CD14-positive monocyte (primary cell): ENCODE measurements around the gene ZNF771. TPM values are rescaled to one million over a fixed set of nuclear protein-coding genes. Genes with fewer than 3 reads are reported as not detected.

ENCODE experiments used
- DNase-seq, 3 donors: peaks; one replicate each; pipeline ENCODE4 v3.0.0-alpha.2; 2011 to 2022
- H2AFZ ChIP-seq: 2 replicates; pipeline ENCODE4 v1.6.0; 2012; ENCODE audit warnings: mild to moderate bottlenecking, low read depth, low read length, inconsistent platforms; ENCODE audit not compliant: insufficient read depth, poor library complexity, severe bottlenecking
- H3K27ac ChIP-seq, 2 donors: 1 replicate in 1 of 2; 2 replicates in 1 of 2; pipeline ENCODE4 v1.5.1; 2012 to 2013; ENCODE audit warnings: low read length in 2 of 2, control low read depth in 1 of 2, inconsistent platforms in 1 of 2, low read depth in 1 of 2, mild to moderate bottlenecking in 1 of 2
- H3K27me3 ChIP-seq, 2 donors: one replicate each; pipeline versions ENCODE4 v1.6.0 to v1.6.1; 2011 to 2013; ENCODE audit warnings: low read length in 2 of 2; ENCODE audit not compliant: control insufficient read depth in 2 of 2, insufficient read depth in 2 of 2
- H3K36me3 ChIP-seq, 2 donors: replicated peaks in 1 of 2; 1 replicate in 1 of 2; 2 replicates in 1 of 2; pipeline versions ENCODE4 v1.5.1 to v1.6.1; 2012 to 2013; ENCODE audit warnings: low read length in 2 of 2, control low read depth in 1 of 2, inconsistent platforms in 1 of 2, mild to moderate bottlenecking in 1 of 2; ENCODE audit not compliant: insufficient read depth in 2 of 2, control insufficient read depth in 1 of 2
- H3K4me1 ChIP-seq, 2 donors: 1 replicate in 1 of 2; 2 replicates in 1 of 2; pipeline versions ENCODE4 v1.5.1 to v1.6.1; 2012 to 2013; ENCODE audit warnings: low read length in 2 of 2, control low read depth in 1 of 2, inconsistent platforms in 1 of 2, mild to moderate bottlenecking in 1 of 2, moderate library complexity in 1 of 2; ENCODE audit not compliant: insufficient read depth in 2 of 2, control insufficient read depth in 1 of 2
- H3K4me2 ChIP-seq: replicated peaks from 2 replicates; pipeline ENCODE3; 2012; ENCODE audit warnings: low read length, moderate library complexity, mild to moderate bottlenecking; ENCODE audit not compliant: poor library complexity, severe bottlenecking; ENCODE audit errors: extremely low read depth
- H3K4me3 ChIP-seq, 3 experiments: fragments of 200-600 bp in 1 of 3; sonication (generic) in 1 of 3; replicated peaks in 1 of 3; 1 replicate in 2 of 3; 2 replicates in 1 of 3; pipeline ENCODE4 v1.5.1; 2011 to 2013; ENCODE audit warnings: low read length in 3 of 3, mild to moderate bottlenecking in 3 of 3, control low read depth in 2 of 3, low read depth in 2 of 3, inconsistent platforms in 1 of 3, moderate library complexity in 1 of 3
- H3K79me2 ChIP-seq: 2 replicates; pipeline ENCODE4 v1.6.0; 2012; ENCODE audit warnings: mild to moderate bottlenecking, control low read depth, inconsistent platforms, low read length, moderate library complexity; ENCODE audit not compliant: insufficient read depth
- H3K9ac ChIP-seq: 2 replicates; pipeline ENCODE4 v1.6.0; 2017; ENCODE audit warnings: low read length, mild to moderate bottlenecking; ENCODE audit not compliant: insufficient read depth, poor library complexity, severe bottlenecking
- H3K9me3 ChIP-seq, 2 donors: replicated peaks in 1 of 2; 1 replicate in 1 of 2; 2 replicates in 1 of 2; pipeline versions ENCODE4 v1.5.1 to v1.6.1; 2012 to 2013; ENCODE audit warnings: low read length in 2 of 2, control low read depth in 1 of 2; ENCODE audit not compliant: control insufficient read depth in 1 of 2, insufficient read depth in 1 of 2
- H4K20me1 ChIP-seq: 2 replicates; pipeline ENCODE4 v1.6.0; 2012; ENCODE audit warnings: mild to moderate bottlenecking, low read length, control low read depth, moderate library complexity; ENCODE audit not compliant: insufficient read depth
- H3K27ac Mint-ChIP-seq, 7 donors: one replicate each; pipeline ENCODE4 v1.8.0; 2020; ENCODE audit warnings: mild to moderate bottlenecking in 7 of 7, mixed read lengths in 7 of 7, moderate library complexity in 6 of 7, inconsistent platforms in 2 of 7
- H3K27me3 Mint-ChIP-seq, 3 donors: one replicate each; pipeline ENCODE4 v1.8.0; 2021 to 2022; ENCODE audit warnings: low read depth in 3 of 3, mild to moderate bottlenecking in 3 of 3, mixed read lengths in 3 of 3, moderate library complexity in 3 of 3, inconsistent platforms in 1 of 3
- H3K36me3 Mint-ChIP-seq, 2 donors: one replicate each; pipeline ENCODE4 v1.8.0; 2020; ENCODE audit warnings: mixed read lengths in 2 of 2, inconsistent platforms in 1 of 2, mild to moderate bottlenecking in 1 of 2
- H3K4me1 Mint-ChIP-seq: one replicate; pipeline ENCODE4 v1.8.0; 2020; ENCODE audit warnings: mild to moderate bottlenecking, mixed read lengths
- H3K4me3 Mint-ChIP-seq, 2 donors: one replicate each; pipeline ENCODE4 v1.8.0; 2020; ENCODE audit warnings: mild to moderate bottlenecking in 2 of 2, mixed read lengths in 2 of 2, moderate library complexity in 1 of 2
- H3K9me3 Mint-ChIP-seq, 7 donors: one replicate each; pipeline ENCODE4 v1.8.0; 2020 to 2022; ENCODE audit warnings: mixed read lengths in 7 of 7, mild to moderate bottlenecking in 6 of 7, moderate library complexity in 6 of 7, inconsistent platforms in 2 of 7
- WGBS: methylation state at CpG from one replicate; pipeline ENCODE4 v1.1.5; 2013; ENCODE audit warnings: missing lambda C conversion rate; ENCODE audit not compliant: insufficient coverage; 5-methylcytosine and 5-hydroxymethylcytosine counted together
- intact Hi-C, 2 donors: fragments of 100-400 bp; cut with micrococcal nuclease; formaldehyde crosslinking; loops; one replicate each; pipeline versions ENCODE4 v1.15.0 to v1.15.1; 2023
- polyA plus RNA-seq, 3 donors: library from polyadenylated mRNA; depleted of rRNA in 1 of 3; unstranded in 2 of 3; stranded (reverse) in 1 of 3; fragments of 300-500 nt in 2 of 3; fragments of >200 nt in 1 of 3; fragmentation: Illumina TruSeq in 2 of 3; gene quantifications; 1 replicate in 2 of 3; 2 replicates in 1 of 3; pipeline ENCODE4 v1.2.3, GENCODE V29; 2012 to 2021
- TF ChIP-seq, protein P1 (sequence below): fragments of 200-600 bp; IDR thresholded peaks from one replicate; pipeline ENCODE4 v1.8.0; 2022; ENCODE audit warnings: antibody characterized with exemption, mild to moderate bottlenecking

ZNF771 gene
- polyA plus RNA-seq, 3 donors = 0.39 to 0.68 (median 0.51) TPM

DNA sequence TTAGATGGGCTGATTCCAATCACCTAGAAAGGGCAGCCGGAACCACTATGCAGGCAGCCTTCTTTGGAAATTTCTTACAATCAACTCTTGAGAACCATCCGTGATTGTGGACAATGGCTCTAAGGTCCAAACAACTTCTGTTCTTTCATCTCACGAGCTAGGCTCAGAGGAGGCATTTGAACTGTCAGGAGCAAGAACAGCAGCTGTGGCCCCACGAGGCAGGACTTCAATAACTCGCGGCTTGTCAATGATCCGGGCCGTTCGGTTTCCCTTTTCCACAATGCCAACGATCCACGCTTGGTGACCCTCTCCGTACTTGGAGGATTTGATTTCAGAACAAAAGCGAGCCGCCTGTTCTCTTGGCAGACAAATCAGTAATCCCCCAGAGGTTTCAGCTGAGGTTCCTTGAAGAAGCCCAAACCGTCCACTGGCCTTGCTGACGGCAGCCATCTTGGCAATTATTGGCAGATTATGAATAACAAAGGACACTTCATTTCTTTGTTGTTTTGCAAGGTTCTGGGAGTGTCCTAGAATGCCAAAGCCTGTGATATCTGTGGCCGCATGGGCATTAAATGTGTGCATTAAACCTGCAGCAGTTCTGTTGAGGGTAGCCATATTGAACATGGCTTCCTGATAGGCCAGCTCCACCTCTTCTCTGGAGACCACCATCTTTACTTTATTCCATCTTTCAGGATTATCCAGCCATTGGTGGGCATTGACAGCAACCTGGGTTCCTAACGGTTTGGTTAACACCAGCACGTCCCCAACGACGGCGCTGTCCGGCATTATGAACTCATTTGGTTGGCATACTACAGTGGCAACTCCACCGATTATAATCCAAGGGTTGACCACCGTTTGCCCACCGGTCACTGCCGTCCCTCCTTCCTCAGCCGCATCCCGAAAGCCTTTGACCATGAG is 37.1 kb downstream of the ZNF771 start:
- Histone ChIP-seq H3K27me3 (no peaks in the 10 kb centered on the region), H2AFZ (peak overlapping the region; percentile 99), H3K4me1 (peaks cover 35 to 36% of the 10 kb centered on the region in 2 donors), H3K36me3 (peaks cover 0 to 4% of the 10 kb centered on the region in 2 donors), H3K79me2 (peaks cover 30% of the 10 kb centered on the region), H3K9me3 (no peaks in the 10 kb centered on the region), H3K9ac (peak overlapping the region; percentile 90), H3K4me3 (peak overlapping the region; percentile 81 to 90 (median 85)), H4K20me1 (peaks cover 27% of the 10 kb centered on the region), H3K4me2 (peak overlapping the region; percentile 90), H3K27ac (peak overlapping the region; percentile 83 to 90)
- DNase-seq = no peak
- H3K27me3 Mint-ChIP-seq = peaks cover 0 to 1% (median 0%) of the 10 kb centered on the region in 3 donors
- peaks cover 40% of the 10 kb centered on the region for H3K4me1 Mint-ChIP-seq
- peaks cover 11 to 13% of the 10 kb centered on the region in 2 donors for H3K36me3 Mint-ChIP-seq
- intact Hi-C loops = loop anchor here (2.0 to 10.0 kb wide), 3 partner anchors 38 to 170 kb away; partner anchors contain the start of genes ZNF689 (in 1 of the 2) and ZNF768 (in 1 of the 2)
- H3K4me3 Mint-ChIP-seq = peak overlapping the region; percentile 89 to 95
- H3K27ac Mint-ChIP-seq = peak overlapping the region in 6 of 7 donors; percentile 31 to 92 (median 89)
- TF ChIP-seq, protein P1, sequence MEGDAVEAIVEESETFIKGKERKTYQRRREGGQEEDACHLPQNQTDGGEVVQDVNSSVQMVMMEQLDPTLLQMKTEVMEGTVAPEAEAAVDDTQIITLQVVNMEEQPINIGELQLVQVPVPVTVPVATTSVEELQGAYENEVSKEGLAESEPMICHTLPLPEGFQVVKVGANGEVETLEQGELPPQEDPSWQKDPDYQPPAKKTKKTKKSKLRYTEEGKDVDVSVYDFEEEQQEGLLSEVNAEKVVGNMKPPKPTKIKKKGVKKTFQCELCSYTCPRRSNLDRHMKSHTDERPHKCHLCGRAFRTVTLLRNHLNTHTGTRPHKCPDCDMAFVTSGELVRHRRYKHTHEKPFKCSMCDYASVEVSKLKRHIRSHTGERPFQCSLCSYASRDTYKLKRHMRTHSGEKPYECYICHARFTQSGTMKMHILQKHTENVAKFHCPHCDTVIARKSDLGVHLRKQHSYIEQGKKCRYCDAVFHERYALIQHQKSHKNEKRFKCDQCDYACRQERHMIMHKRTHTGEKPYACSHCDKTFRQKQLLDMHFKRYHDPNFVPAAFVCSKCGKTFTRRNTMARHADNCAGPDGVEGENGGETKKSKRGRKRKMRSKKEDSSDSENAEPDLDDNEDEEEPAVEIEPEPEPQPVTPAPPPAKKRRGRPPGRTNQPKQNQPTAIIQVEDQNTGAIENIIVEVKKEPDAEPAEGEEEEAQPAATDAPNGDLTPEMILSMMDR = no peak
- H3K9me3 Mint-ChIP-seq = peaks cover 0 to 3% (median 0%) of the 10 kb centered on the region in 7 donors
- 93% methylated on average over 25 of the region's 29 CpGs for WGBS

DNA sequence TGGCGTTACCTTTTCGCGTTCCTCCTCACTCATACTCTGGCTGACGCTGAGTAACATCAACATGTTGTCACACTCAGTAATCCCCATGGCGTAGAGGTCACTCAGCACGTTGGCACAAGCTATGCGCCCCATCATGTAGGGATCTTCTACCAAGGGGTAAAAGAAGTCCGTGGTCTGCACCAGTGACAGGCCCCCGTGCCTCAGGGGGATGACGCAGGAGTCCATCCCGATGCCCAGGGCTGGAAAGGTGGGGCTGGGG is 37.7 kb downstream of the ZNF771 start:
- peaks cover 34 to 35% of the 10 kb centered on the region in 2 donors for H3K4me1 ChIP-seq
- no peak for DNase-seq
- Mint-ChIP-seq H3K4me3 (peak overlapping the region; percentile 89 to 95), H3K36me3 (peaks cover 11 to 13% of the 10 kb centered on the region in 2 donors), H3K27ac (peak overlapping the region; percentile 31 to 92 (median 89)), H3K9me3 (peaks cover 0 to 3% (median 0%) of the 10 kb centered on the region in 7 donors), H3K4me1 (peaks cover 37% of the 10 kb centered on the region), H3K27me3 (peaks cover 0 to 1% (median 0%) of the 10 kb centered on the region in 3 donors)
- peak overlapping the region; percentile 83 to 90 for H3K27ac ChIP-seq
- H3K4me2 ChIP-seq = peak overlapping the region; percentile 90
- peak overlapping the region; percentile 99 for H2AFZ ChIP-seq
- intact Hi-C loops = loop anchor here (2.0 to 10.0 kb wide), 3 partner anchors 37 to 170 kb away; partner anchors contain the start of genes ZNF689 (in 1 of the 2) and ZNF768 (in 1 of the 2)
- H3K4me3 ChIP-seq = peak overlapping the region; percentile 81 to 90 (median 85)
- H4K20me1 ChIP-seq = peaks cover 27% of the 10 kb centered on the region
- peaks cover 30% of the 10 kb centered on the region for H3K79me2 ChIP-seq
- TF ChIP-seq, protein P1 = no peak
- H3K9ac ChIP-seq = peak overlapping the region; percentile 90
- peaks cover 0 to 4% of the 10 kb centered on the region in 2 donors for H3K36me3 ChIP-seq
- WGBS = 36% methylated on average over 8 of the region's 11 CpGs
- H3K27me3 ChIP-seq = no peaks in the 10 kb centered on the region
- H3K9me3 ChIP-seq = no peaks in the 10 kb centered on the region
